CD4-positive, alpha-beta T cell (primary cell): Measurements from ENCODE around the gene NUDT22. TPM values are rescaled to one million over a fixed set of nuclear protein-coding genes. Genes with fewer than 3 reads are reported as not detected.

Experiments used
- ATAC-seq: fragments of 200-7000 bp; cut with Tn5 transposase; one replicate; pipeline ENCODE4 v1.10.0; 2022; ENCODE audit warnings: mild to moderate bottlenecking; ENCODE audit not compliant: poor library complexity
- CTCF ChIA-PET: fragments of 350-600 bp; sonication (Branson Sonifier 250); formaldehyde crosslinking; loops from one replicate; lab custom pipeline; 2021; ENCODE audit warnings: antibody characterized with exemption, inconsistent platforms; lab: Charles Lee
- POLR2A ChIA-PET: fragments of 350-600 bp; sonication (Branson Sonifier 250); formaldehyde crosslinking; loops from one replicate; lab custom pipeline; 2021; ENCODE audit warnings: antibody characterized with exemption, inconsistent platforms; lab: Charles Lee
- DNase-seq, 14 experiments: peaks; one replicate each; pipeline ENCODE4 v3.0.0-alpha.2; 2013 to 2020; ENCODE audit warnings: mixed read lengths in 2 of 14
- H3K27ac ChIP-seq, 2 donors: one replicate each; pipeline versions ENCODE4 v1.5.1 to v1.7.0; 2013; ENCODE audit warnings: low read length in 2 of 2, low read depth in 1 of 2, mild to moderate bottlenecking in 1 of 2
- H3K27me3 ChIP-seq, 2 experiments: 1 replicate in 1 of 2; 2 replicates in 1 of 2; pipeline versions ENCODE4 v1.6.1 to v1.7.0; 2013; ENCODE audit warnings: low read length in 2 of 2, control low read depth in 1 of 2, mild to moderate bottlenecking in 1 of 2, moderate library complexity in 1 of 2; ENCODE audit not compliant: insufficient read depth in 2 of 2, control insufficient read depth in 1 of 2
- H3K36me3 ChIP-seq: one replicate; pipeline ENCODE4 v1.6.1; 2013; ENCODE audit warnings: low read length, control low read depth; ENCODE audit not compliant: insufficient read depth
- H3K4me1 ChIP-seq: one replicate; pipeline ENCODE4 v1.6.1; 2013; ENCODE audit warnings: low read length, control low read depth; ENCODE audit not compliant: insufficient read depth
- H3K4me3 ChIP-seq: one replicate; pipeline ENCODE4 v1.5.1; 2013; ENCODE audit warnings: mild to moderate bottlenecking, low read length, moderate library complexity
- H3K9me3 ChIP-seq, 2 experiments: 1 replicate in 1 of 2; 2 replicates in 1 of 2; pipeline versions ENCODE4 v1.6.1 to v1.7.0; 2013; ENCODE audit warnings: low read length in 2 of 2, mild to moderate bottlenecking in 2 of 2, control low read depth in 1 of 2, moderate library complexity in 1 of 2; ENCODE audit not compliant: control insufficient read depth in 1 of 2, insufficient read depth in 1 of 2
- H3K27ac Mint-ChIP-seq: one replicate; pipeline ENCODE4 v1.8.0; 2020; ENCODE audit warnings: mixed read lengths
- H3K27me3 Mint-ChIP-seq: one replicate; pipeline ENCODE4 v1.8.0; 2021; ENCODE audit warnings: mixed read lengths
- H3K36me3 Mint-ChIP-seq: one replicate; pipeline ENCODE4 v1.8.0; 2021; ENCODE audit warnings: low read depth, mixed read lengths
- H3K4me1 Mint-ChIP-seq: one replicate; pipeline ENCODE4 v1.8.0; 2021; ENCODE audit warnings: low read depth, mixed read lengths
- H3K4me3 Mint-ChIP-seq: one replicate; pipeline ENCODE4 v1.8.0; 2020; ENCODE audit warnings: mild to moderate bottlenecking, mixed read lengths
- H3K9me3 Mint-ChIP-seq: one replicate; pipeline ENCODE4 v1.8.0; 2020; ENCODE audit warnings: mixed read lengths
- CTCF ChIP-seq: fragments of 200-600 bp; IDR thresholded peaks from one replicate; pipeline ENCODE4 v1.8.0; 2022; ENCODE audit warnings: antibody characterized with exemption, mild to moderate bottlenecking
- intact Hi-C, 2 experiments: fragments of 100-400 bp; cut with DNase I in 1 of 2; cut with micrococcal nuclease in 1 of 2; formaldehyde crosslinking; loops; one replicate each; pipeline versions ENCODE4 v1.15.1 to v1.9.0; 2023 to 2025; cut with DNase I, micrococcal nuclease
- total RNA-seq, 174 experiments: library from RNA in 2 of 174; stranded (reverse) in 2 of 174; gene quantifications; one replicate each; pipeline ENCODE4 v1.2.3 and lab custom pipeline; 2021 to 2026

NUDT22 gene
- total RNA-seq, 2 experiments from 2014 or later, result 26.8 to 26.9 TPM

GRCh38 chr11:64234647-64235379 is 8.7 kb downstream of the NUDT22 start:
- peak; percentile 61 for ATAC-seq
- H3K4me3 ChIP-seq, result peak overlapping the region; percentile 65
- H3K9me3 Mint-ChIP-seq, result no peaks in the 10 kb centered on the region
- H3K27me3 Mint-ChIP-seq, result no peaks in the 10 kb centered on the region
- peaks cover 12% of the 10 kb centered on the region for H3K36me3 ChIP-seq
- ChIA-PET CTCF (interaction anchor here (0.6 to 1.6 kb wide), 5 partner anchors 10 to 83 kb away, joined by 3 to 8 read pairs (median 3); partner anchors contain the start of genes PPP1R14B and PRDX5), POLR2A (interaction anchor here (1.0 to 2.5 kb wide), 5 partner anchors 8 to 83 kb away, joined by 3 to 11 read pairs (median 4); partner anchors contain the start of genes FERMT3, NUDT22, PRDX5 and TRMT112)
- no peak for TF ChIP-seq CTCF
- DNase-seq, result peak in 11 of 14 experiments; percentile 39 to 86 (median 54)
- H3K4me1 ChIP-seq, result peaks cover 63% of the 10 kb centered on the region
- peak overlapping the region in 1 of 2 donors; percentile 57 for H3K27ac ChIP-seq
- H3K4me3 Mint-ChIP-seq, result peak overlapping the region; percentile 86
- H3K36me3 Mint-ChIP-seq, result peaks cover 10% of the 10 kb centered on the region
- no peaks in the 10 kb centered on the region for H3K27me3 ChIP-seq
- intact Hi-C loops, result loop anchor here in 1 of 2 experiments (5.0 kb wide), 2 partner anchors 37 to 48 kb away; partner anchors contain the start of gene STIP1
- peaks cover 46% of the 10 kb centered on the region for H3K4me1 Mint-ChIP-seq
- H3K9me3 ChIP-seq, result no peaks in the 10 kb centered on the region
- H3K27ac Mint-ChIP-seq, result peak overlapping the region; percentile 88

- peaks cover 47% of the 10 kb centered on the region for H3K4me1 Mint-ChIP-seq
- TF ChIP-seq CTCF, result no peak
- peak overlapping the region; percentile 88 for H3K27ac Mint-ChIP-seq
- ATAC-seq (no peak), DNase-seq (no peak)
- peaks cover 66% of the 10 kb centered on the region for H3K4me1 ChIP-seq
- H3K27ac ChIP-seq, result peak overlapping the region in 1 of 2 donors; percentile 57
- H3K9me3 ChIP-seq, result no peaks in the 10 kb centered on the region
- intact Hi-C loops, result no loop called here
- ChIA-PET POLR2A (interaction anchor here (1.0 to 2.5 kb wide), 5 partner anchors 9 to 82 kb away, joined by 3 to 11 read pairs (median 4); partner anchors contain the start of genes FERMT3, NUDT22, PRDX5 and TRMT112), CTCF (interaction anchor here (0.8 to 2.6 kb wide), 4 partner anchors 10 to 31 kb away, joined by 3 to 8 read pairs (median 5); partner anchors contain the start of gene PPP1R14B)
- H3K9me3 Mint-ChIP-seq, result no peaks in the 10 kb centered on the region
- H3K4me3 ChIP-seq, result peak overlapping the region; percentile 65
- peaks cover 17% of the 10 kb centered on the region for H3K36me3 Mint-ChIP-seq
- H3K27me3 Mint-ChIP-seq, result no peaks in the 10 kb centered on the region
- no peaks in the 10 kb centered on the region for H3K27me3 ChIP-seq
- peak overlapping the region; percentile 86 for H3K4me3 Mint-ChIP-seq
- peaks cover 12% of the 10 kb centered on the region for H3K36me3 ChIP-seq
Observed at GRCh38 chr11:64235437-64236161, 9.5 kb downstream of the NUDT22 start.

- H3K4me3 Mint-ChIP-seq, result peak overlapping the region; percentile 54
- ChIA-PET CTCF (interaction anchor here (0.8 to 2.6 kb wide), 2 partner anchors 11 to 33 kb away, joined by 3 to 7 read pairs; no protein-coding TSS in a partner anchor), POLR2A (interaction anchor here (0.7 to 2.5 kb wide), 2 partner anchors 11 to 684 kb away, joined by 3 to 10 read pairs; partner anchors contain the start of genes NUDT22 and TRPT1)
- no peaks in the 10 kb centered on the region for H3K9me3 ChIP-seq
- DNase-seq, result no peak
- H3K4me1 ChIP-seq, result peaks cover 59% of the 10 kb centered on the region
- no peaks in the 10 kb centered on the region for H3K9me3 Mint-ChIP-seq
- H3K36me3 ChIP-seq, result peaks cover 12% of the 10 kb centered on the region
- H3K27me3 Mint-ChIP-seq, result no peaks in the 10 kb centered on the region
- intact Hi-C loops, result no loop called here
- H3K4me1 Mint-ChIP-seq, result peaks cover 45% of the 10 kb centered on the region
- peak overlapping the region; percentile 100 for H3K27ac Mint-ChIP-seq
- ATAC-seq, result no peak
- TF ChIP-seq CTCF, result no peak
- H3K4me3 ChIP-seq, result no peak overlapping the region
- H3K27ac ChIP-seq, result no peak overlapping the region
- H3K36me3 Mint-ChIP-seq, result peaks cover 28% of the 10 kb centered on the region
- H3K27me3 ChIP-seq, result no peaks in the 10 kb centered on the region
Observed at GRCh38 chr11:64237484-64237951, 11.4 kb downstream of the NUDT22 start.
